Osteoblast (primary cell): ENCODE data around the gene NEU1. TPM values are rescaled to one million over a fixed set of nuclear protein-coding genes. Genes with fewer than 3 reads are reported as not detected.

Source experiments
- DNase-seq: peaks from one replicate; pipeline ENCODE4 v3.0.0; 2011; ENCODE audit warnings: low spot score, mixed read lengths; ENCODE audit not compliant: insufficient read length; ENCODE audit errors: missing footprints
- H2AFZ ChIP-seq: 2 replicates; pipeline ENCODE4 v1.6.0; 2011; ENCODE audit warnings: mild to moderate bottlenecking, low read length
- H3K27ac ChIP-seq: 2 replicates; pipeline ENCODE4 v1.5.1; 2011; ENCODE audit warnings: mild to moderate bottlenecking, low read depth, low read length, moderate library complexity
- H3K27me3 ChIP-seq: 2 replicates; pipeline ENCODE4 v1.6.0; 2012; ENCODE audit warnings: mild to moderate bottlenecking, control low read depth, inconsistent platforms, low read length, moderate library complexity; ENCODE audit not compliant: insufficient read depth
- H3K36me3 ChIP-seq: 2 replicates; pipeline ENCODE4 v1.5.1; 2011; ENCODE audit warnings: mild to moderate bottlenecking, low read length, control low read depth, moderate library complexity; ENCODE audit not compliant: insufficient read depth
- H3K4me1 ChIP-seq: 2 replicates; pipeline ENCODE4 v1.5.1; 2011; ENCODE audit warnings: mild to moderate bottlenecking, low read length, control low read depth, moderate library complexity; ENCODE audit not compliant: insufficient read depth
- H3K4me2 ChIP-seq: 2 replicates; pipeline ENCODE4 v1.6.0; 2011; ENCODE audit warnings: mild to moderate bottlenecking, low read length; ENCODE audit not compliant: insufficient read depth
- H3K4me3 ChIP-seq: fragments of 200-600 bp; sonication (generic); 3 replicates; pipeline ENCODE4 v1.5.1; 2012; ENCODE audit warnings: mild to moderate bottlenecking, low read length, inconsistent platforms; ENCODE audit not compliant: insufficient read depth
- H3K79me2 ChIP-seq: 2 replicates; pipeline ENCODE4 v1.6.0; 2012; ENCODE audit warnings: mild to moderate bottlenecking, low read length, control low read depth, inconsistent platforms; ENCODE audit not compliant: insufficient read depth
- H3K9me3 ChIP-seq: 2 replicates; pipeline ENCODE4 v1.5.1; 2011; ENCODE audit warnings: low read depth, low read length, control low read depth
- H4K20me1 ChIP-seq: 2 replicates; pipeline ENCODE4 v1.6.0; 2012; ENCODE audit warnings: mild to moderate bottlenecking, low read length, control low read depth; ENCODE audit not compliant: insufficient read depth
- CTCF ChIP-seq: IDR thresholded peaks from 2 replicates; pipeline ENCODE4 v1.5.1; 2011; ENCODE audit warnings: mild to moderate bottlenecking, low read depth, low read length, moderate library complexity; ENCODE audit errors: extremely low read depth
- total RNA-seq: library from RNA; depleted of rRNA; stranded (reverse); fragments of >200 nt; gene quantifications from 2 replicates; pipeline ENCODE4 v1.2.3, GENCODE V29; 2012

The NEU1 gene
- total RNA-seq, 1 donor, result 117 TPM

DNA sequence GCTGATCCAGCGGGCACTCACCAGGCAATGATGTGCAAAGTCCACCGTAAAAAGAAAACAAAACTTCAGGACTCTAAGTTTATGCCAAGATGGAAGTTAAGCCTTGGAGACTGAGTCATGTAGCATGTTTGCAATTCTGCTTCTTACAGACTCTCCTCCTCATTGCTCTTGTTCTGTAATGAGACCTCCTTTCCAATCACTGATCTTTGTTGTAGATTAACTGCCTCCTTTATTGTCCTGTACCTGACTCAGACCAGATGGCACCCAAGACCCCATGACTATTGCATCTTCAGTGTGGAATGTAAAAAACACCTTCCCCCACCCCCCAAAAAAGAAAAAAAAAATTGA, 11.2 kb downstream of the NEU1 start:
- Histone ChIP-seq H2AFZ (no peak overlapping the region), H3K36me3 (no peaks in the 10 kb centered on the region), H3K9me3 (no peaks in the 10 kb centered on the region), H3K4me3 (no peak overlapping the region), H3K27me3 (no peaks in the 10 kb centered on the region), H3K4me2 (peak overlapping the region; percentile 42), H3K79me2 (no peaks in the 10 kb centered on the region), H3K27ac (no peak overlapping the region), H3K4me1 (no peaks in the 10 kb centered on the region), H4K20me1 (no peaks in the 10 kb centered on the region)
- no peak for TF ChIP-seq CTCF
- DNase-seq, result peak; percentile 82

- Histone ChIP-seq H3K4me3 (no peak overlapping the region), H2AFZ (no peak overlapping the region), H4K20me1 (no peaks in the 10 kb centered on the region), H3K9me3 (no peaks in the 10 kb centered on the region), H3K4me1 (no peaks in the 10 kb centered on the region), H3K36me3 (no peaks in the 10 kb centered on the region), H3K79me2 (no peaks in the 10 kb centered on the region), H3K27me3 (no peaks in the 10 kb centered on the region), H3K27ac (no peak overlapping the region), H3K4me2 (peak overlapping the region; percentile 42)
- peak; percentile 54 for DNase-seq
- no peak for TF ChIP-seq CTCF
Measured at GRCh38 chr6:31850765-31851484, 11.7 kb downstream of the NEU1 start.

DNA sequence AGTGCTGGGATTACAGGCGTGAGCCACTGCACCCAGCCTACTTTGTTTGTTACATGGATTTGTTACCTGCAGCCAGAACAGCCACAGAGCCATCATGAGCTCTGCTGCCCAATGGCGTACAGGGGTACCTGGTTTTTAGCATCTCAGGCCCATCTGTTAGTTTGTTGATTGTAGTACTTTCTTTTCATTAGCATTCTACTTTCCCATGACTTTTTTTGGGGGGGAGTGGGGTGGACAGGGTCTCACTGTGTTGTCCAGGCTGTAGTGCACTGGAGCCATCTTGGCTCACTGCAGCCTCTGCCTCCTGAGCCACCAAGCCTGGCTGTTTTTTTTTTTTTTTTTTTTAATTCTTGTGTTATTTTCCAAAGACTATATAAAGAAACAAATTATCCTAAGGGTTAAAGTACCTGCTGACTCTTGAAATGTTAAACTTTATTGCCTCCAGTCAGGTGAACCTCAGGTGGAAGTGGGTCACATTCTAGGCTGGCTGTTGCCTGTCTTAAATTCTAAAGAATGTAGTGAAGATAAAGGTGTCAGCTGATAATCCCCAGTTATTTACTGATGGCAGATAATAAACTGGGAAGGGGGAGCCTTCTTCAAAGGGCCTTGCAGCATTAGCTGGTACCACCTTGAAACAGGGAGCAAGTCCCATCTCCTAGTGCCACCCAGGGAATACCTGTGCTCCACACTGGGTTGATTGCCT, 15.2 kb downstream of the NEU1 start:
- Histone ChIP-seq H3K36me3 (no peaks in the 10 kb centered on the region), H4K20me1 (no peaks in the 10 kb centered on the region), H3K4me3 (no peak overlapping the region), H3K27ac (no peak overlapping the region), H3K4me1 (no peaks in the 10 kb centered on the region), H3K79me2 (no peaks in the 10 kb centered on the region), H3K9me3 (no peaks in the 10 kb centered on the region), H3K4me2 (no peak overlapping the region), H3K27me3 (no peaks in the 10 kb centered on the region), H2AFZ (no peak overlapping the region)
- no peak for TF ChIP-seq CTCF
- peak; percentile 81 for DNase-seq

- Histone ChIP-seq H3K9me3 (no peaks in the 10 kb centered on the region), H3K4me3 (no peak overlapping the region), H4K20me1 (peaks cover 10% of the 10 kb centered on the region)
Measured at GRCh38 chr6:31844507-31844906, 18.1 kb downstream of the NEU1 start.

More at GRCh38 chr6:31844507-31844906, 18.1 kb downstream of the NEU1 start:
- Histone ChIP-seq H3K4me2 (no peak overlapping the region), H3K79me2 (no peaks in the 10 kb centered on the region), H2AFZ (no peak overlapping the region), H3K4me1 (no peaks in the 10 kb centered on the region), H3K27me3 (no peaks in the 10 kb centered on the region), H3K27ac (no peak overlapping the region), H3K36me3 (peaks cover 15% of the 10 kb centered on the region)
- no peak for TF ChIP-seq CTCF
- DNase-seq, result peak; percentile 60
